Measurements from ENCODE around the gene SWAP70.
"Not testable (repeated sequence)": the region's sequence is repeated elsewhere in the genome, so short reads cannot be mapped to it uniquely, and the experiment has no call there.

Gene SWAP70

DNA sequence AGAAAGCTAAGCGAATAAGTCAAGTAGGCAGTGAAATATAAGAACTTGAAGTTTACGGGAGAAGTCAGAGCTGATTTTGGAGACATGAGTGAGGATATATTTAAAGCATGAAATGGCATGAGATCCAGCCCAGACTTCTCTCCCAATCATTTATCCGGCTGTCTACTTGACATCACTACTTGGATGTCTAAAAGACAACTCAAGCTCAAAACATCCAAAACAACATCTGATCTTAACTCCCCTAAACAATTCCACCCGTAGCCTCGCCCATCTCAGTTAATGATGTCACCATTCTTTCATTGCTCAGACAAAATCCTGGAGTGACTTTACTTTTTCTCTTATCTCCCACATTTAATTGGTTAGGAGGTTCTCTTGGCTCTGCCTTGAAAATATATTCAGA is 45.9 kb upstream of the SWAP70 start:
- TF ChIP-seq ZC3H10 (CRISPR knock-in tag; IDR thresholded peaks at IDR 0.05), result no peak
- TF ChIP-seq OSR1 (CRISPR knock-in tag; IDR thresholded peaks at IDR 0.05), result no peak
- TF ChIP-seq TOX (CRISPR knock-in tag; IDR thresholded peaks at IDR 0.05; ENCODE audit: borderline replicate concordance), result no peak
- no peak for TF ChIP-seq TCF4 (CRISPR knock-in tag; IDR thresholded peaks at IDR 0.05; ENCODE audit: borderline replicate concordance)
- TF ChIP-seq SNAI2 (CRISPR knock-in tag; IDR thresholded peaks at IDR 0.05), result no peak
- TF ChIP-seq ZFP30 (CRISPR knock-in tag; IDR thresholded peaks at IDR 0.05), result no peak
- TF ChIP-seq CSRNP3 (CRISPR knock-in tag; IDR thresholded peaks at IDR 0.05), result no peak
- no peak for TF ChIP-seq ZNF70 (CRISPR knock-in tag; IDR thresholded peaks at IDR 0.05)
- TF ChIP-seq RARB (CRISPR knock-in tag; IDR thresholded peaks at IDR 0.05), result no peak
- TF ChIP-seq, protein P1, sequence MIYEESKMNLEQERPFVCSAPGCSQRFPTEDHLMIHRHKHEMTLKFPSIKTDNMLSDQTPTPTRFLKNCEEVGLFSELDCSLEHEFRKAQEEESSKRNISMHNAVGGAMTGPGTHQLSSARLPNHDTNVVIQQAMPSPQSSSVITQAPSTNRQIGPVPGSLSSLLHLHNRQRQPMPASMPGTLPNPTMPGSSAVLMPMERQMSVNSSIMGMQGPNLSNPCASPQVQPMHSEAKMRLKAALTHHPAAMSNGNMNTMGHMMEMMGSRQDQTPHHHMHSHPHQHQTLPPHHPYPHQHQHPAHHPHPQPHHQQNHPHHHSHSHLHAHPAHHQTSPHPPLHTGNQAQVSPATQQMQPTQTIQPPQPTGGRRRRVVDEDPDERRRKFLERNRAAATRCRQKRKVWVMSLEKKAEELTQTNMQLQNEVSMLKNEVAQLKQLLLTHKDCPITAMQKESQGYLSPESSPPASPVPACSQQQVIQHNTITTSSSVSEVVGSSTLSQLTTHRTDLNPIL (CRISPR knock-in tag; IDR thresholded peaks at IDR 0.05; ENCODE audit: low read depth), result no peak
- no peak for TF ChIP-seq PATZ1 (CRISPR knock-in tag; IDR thresholded peaks at IDR 0.05; ENCODE audit: borderline replicate concordance)
- ATAC-seq, result no peak

GRCh38 chr11:9619004-9619403 is 44.9 kb upstream of the SWAP70 start:
- no peak for ATAC-seq
- TF ChIP-seq ARNTL (CRISPR knock-in tag; IDR thresholded peaks at IDR 0.05; ENCODE audit: borderline replicate concordance, low read depth), result no peak
- no peak for TF ChIP-seq TCF4 (CRISPR knock-in tag; IDR thresholded peaks at IDR 0.05; ENCODE audit: borderline replicate concordance)
- no peak for TF ChIP-seq CSDC2 (CRISPR knock-in tag; IDR thresholded peaks at IDR 0.05)
- no peak for TF ChIP-seq GLIS3 (CRISPR knock-in tag; IDR thresholded peaks at IDR 0.05)
- TF ChIP-seq SNAI2 (CRISPR knock-in tag; IDR thresholded peaks at IDR 0.05), result no peak
- no peak for TF ChIP-seq PPARA (CRISPR knock-in tag; IDR thresholded peaks at IDR 0.05; ENCODE audit: borderline replicate concordance)
- no peak for TF ChIP-seq ZFP3 (CRISPR knock-in tag; IDR thresholded peaks at IDR 0.05)
- no peak for TF ChIP-seq ISL1 (CRISPR knock-in tag; IDR thresholded peaks at IDR 0.05)
- no peak for TF ChIP-seq ZC3H10 (CRISPR knock-in tag; IDR thresholded peaks at IDR 0.05)
- no peak for TF ChIP-seq ZNF8 (CRISPR knock-in tag; IDR thresholded peaks at IDR 0.05)

GRCh38 chr11:9619971-9620370 is 43.9 kb upstream of the SWAP70 start:
- no peak for ATAC-seq
- no peak for TF ChIP-seq SNAI2 (CRISPR knock-in tag; IDR thresholded peaks at IDR 0.05)
- no peak for TF ChIP-seq GLIS3 (CRISPR knock-in tag; IDR thresholded peaks at IDR 0.05)
- TF ChIP-seq, protein P2, sequence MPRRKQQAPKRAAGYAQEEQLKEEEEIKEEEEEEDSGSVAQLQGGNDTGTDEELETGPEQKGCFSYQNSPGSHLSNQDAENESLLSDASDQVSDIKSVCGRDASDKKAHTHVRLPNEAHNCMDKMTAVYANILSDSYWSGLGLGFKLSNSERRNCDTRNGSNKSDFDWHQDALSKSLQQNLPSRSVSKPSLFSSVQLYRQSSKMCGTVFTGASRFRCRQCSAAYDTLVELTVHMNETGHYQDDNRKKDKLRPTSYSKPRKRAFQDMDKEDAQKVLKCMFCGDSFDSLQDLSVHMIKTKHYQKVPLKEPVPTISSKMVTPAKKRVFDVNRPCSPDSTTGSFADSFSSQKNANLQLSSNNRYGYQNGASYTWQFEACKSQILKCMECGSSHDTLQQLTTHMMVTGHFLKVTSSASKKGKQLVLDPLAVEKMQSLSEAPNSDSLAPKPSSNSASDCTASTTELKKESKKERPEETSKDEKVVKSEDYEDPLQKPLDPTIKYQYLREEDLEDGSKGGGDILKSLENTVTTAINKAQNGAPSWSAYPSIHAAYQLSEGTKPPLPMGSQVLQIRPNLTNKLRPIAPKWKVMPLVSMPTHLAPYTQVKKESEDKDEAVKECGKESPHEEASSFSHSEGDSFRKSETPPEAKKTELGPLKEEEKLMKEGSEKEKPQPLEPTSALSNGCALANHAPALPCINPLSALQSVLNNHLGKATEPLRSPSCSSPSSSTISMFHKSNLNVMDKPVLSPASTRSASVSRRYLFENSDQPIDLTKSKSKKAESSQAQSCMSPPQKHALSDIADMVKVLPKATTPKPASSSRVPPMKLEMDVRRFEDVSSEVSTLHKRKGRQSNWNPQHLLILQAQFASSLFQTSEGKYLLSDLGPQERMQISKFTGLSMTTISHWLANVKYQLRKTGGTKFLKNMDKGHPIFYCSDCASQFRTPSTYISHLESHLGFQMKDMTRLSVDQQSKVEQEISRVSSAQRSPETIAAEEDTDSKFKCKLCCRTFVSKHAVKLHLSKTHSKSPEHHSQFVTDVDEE (CRISPR knock-in tag; IDR thresholded peaks at IDR 0.05), result no peak
- no peak for TF ChIP-seq RARB (CRISPR knock-in tag; IDR thresholded peaks at IDR 0.05)
- no peak for TF ChIP-seq ARNTL (CRISPR knock-in tag; IDR thresholded peaks at IDR 0.05; ENCODE audit: borderline replicate concordance, low read depth)
- TF ChIP-seq ISL1 (CRISPR knock-in tag; IDR thresholded peaks at IDR 0.05), result no peak
- no peak for TF ChIP-seq BACH2 (CRISPR knock-in tag; IDR thresholded peaks at IDR 0.05; ENCODE audit: borderline replicate concordance)
- no peak for TF ChIP-seq ZNF70 (CRISPR knock-in tag; IDR thresholded peaks at IDR 0.05)
- no peak for TF ChIP-seq PATZ1 (CRISPR knock-in tag; IDR thresholded peaks at IDR 0.05; ENCODE audit: borderline replicate concordance)
- no peak for TF ChIP-seq ESRRG (CRISPR knock-in tag; IDR thresholded peaks at IDR 0.05)
- no peak for TF ChIP-seq TOX (CRISPR knock-in tag; IDR thresholded peaks at IDR 0.05; ENCODE audit: borderline replicate concordance)

GRCh38 chr11:9622353-9622752 is 41.5 kb upstream of the SWAP70 start:
- not testable (repeated sequence) for ATAC-seq

DNA sequence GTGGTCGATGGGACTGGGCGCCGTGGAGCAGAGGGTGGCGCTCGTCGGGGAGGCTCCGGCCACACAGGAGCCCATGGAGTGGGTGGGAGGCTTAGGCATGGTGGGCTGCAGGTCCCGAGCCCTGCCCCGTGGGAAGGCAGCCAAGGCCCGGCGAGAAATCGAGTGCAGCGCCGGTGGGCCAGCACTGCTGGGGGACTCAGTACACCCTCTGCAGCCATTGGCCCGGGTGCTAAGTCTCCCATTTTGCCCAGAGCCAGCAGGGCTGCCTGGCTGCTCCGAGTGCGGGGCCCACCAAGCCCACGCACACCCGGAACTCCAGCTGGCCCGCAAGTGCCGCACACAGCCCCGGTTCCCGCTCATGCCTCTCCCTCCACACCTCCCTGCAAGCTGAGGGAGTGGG is 40.8 kb upstream of the SWAP70 start:
- ATAC-seq, result not testable (repeated sequence)
